ENCODE data around the gene TOM1.

Gene TOM1

DNA sequence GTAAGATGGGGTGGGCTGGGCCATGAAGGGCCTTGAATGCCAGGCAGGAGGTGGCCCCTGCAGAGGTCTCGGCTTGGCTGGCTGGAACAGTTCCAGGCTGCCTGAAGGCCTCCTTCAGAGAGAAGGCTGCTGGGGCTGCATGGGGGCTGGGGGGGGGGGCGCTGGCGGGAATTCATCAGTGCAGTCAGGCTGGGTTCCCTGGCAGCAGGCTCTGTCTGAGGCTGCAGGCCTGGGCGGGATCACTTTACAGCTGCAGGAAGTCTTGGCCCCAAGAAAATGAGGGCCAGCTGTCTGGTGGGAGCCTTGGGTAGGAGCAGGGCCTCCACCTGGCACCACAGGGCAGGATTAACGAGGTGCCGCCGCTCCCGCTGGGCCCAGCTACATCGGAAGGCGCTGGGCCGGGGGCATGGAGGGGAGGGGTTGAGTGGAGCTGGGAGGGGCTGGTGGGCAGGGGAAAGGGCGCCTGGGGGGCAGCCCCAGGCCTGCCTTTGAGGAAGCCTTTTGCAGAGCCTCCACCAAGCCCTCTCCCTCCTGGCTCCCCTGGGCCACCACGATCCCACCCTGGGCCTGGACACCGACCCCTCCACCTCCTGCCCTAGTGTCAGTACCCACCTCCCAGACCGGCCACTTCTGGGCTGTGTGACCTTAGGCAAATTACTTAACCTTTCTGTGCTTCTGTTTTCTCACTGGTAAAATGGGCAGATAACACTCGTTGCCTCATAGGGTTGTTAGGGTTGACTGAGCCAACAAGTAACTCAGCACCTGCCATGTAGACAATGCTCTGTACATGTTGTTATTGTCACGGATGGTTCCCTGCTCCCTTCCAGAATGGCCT, 50.2 kb downstream of the TOM1 start:
- no peak for DNase-seq
- TF ChIP-seq, protein P1, sequence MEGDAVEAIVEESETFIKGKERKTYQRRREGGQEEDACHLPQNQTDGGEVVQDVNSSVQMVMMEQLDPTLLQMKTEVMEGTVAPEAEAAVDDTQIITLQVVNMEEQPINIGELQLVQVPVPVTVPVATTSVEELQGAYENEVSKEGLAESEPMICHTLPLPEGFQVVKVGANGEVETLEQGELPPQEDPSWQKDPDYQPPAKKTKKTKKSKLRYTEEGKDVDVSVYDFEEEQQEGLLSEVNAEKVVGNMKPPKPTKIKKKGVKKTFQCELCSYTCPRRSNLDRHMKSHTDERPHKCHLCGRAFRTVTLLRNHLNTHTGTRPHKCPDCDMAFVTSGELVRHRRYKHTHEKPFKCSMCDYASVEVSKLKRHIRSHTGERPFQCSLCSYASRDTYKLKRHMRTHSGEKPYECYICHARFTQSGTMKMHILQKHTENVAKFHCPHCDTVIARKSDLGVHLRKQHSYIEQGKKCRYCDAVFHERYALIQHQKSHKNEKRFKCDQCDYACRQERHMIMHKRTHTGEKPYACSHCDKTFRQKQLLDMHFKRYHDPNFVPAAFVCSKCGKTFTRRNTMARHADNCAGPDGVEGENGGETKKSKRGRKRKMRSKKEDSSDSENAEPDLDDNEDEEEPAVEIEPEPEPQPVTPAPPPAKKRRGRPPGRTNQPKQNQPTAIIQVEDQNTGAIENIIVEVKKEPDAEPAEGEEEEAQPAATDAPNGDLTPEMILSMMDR (IDR thresholded peaks at IDR 0.05; ENCODE audit: low read depth, low read length) = no peak
- H3K36me3 ChIP-seq = no peaks in the 10 kb centered on the region
- H3K4me3 ChIP-seq (ENCODE audit: low read depth, low read length) = no peak overlapping the region
- no peaks in the 10 kb centered on the region for H3K27me3 ChIP-seq (ENCODE audit: insufficient read depth, low read depth, severe bottlenecking)
- no peak overlapping the region; the same call in 1 of the 2 replicates for H3K27ac ChIP-seq
- H3K9me3 ChIP-seq (ENCODE audit: severe bottlenecking) = no peaks in the 10 kb centered on the region

DNA sequence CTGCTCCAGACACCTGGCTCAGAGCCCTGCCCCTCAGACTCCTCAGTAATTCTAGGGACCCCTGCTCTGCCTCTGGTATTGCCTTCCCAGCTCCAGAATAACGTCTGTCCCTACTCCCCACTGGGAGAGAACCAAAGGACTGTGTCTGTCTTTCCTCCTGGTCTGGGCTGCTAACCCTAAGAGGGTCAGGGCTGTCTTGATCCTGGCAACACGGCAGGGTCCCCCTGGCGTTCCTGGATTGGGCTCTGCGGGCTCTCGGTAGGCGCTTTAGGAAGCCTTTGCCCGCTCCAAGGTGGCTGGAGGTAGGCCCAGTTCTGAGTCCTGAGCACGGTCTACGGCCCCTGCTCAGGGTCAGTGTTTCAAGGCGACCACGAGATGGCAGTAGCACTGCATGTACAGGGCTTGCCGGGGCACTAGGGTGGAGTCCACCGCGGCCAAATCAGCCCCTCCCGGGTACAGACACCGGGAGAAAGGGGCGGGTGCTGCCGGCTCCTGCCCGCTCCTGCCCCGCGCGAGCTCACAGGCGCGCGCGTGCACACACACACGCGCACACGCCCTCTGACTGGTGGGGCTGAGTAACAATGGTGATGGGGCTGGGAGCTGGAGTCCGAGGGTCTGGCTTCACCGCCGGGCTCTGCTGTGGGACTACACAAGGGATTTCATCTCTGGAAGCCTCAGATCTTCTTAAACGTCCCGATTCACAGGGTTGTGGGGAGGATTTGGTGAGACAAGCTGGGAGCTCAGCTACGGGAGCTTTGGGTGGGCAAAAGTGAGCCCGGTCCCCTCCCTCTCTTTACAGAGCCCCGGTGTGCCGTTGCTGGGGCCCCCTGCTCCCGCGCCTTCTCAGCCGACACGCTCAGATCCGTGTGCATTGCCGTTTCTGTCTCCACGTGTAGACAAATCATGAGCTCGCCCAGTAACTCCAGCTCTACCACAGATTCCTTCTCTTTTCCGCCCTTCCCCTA, 51.1 kb downstream of the TOM1 start:
- DNase-seq = peak; percentile 94
- Histone ChIP-seq H3K9me3 (ENCODE audit: severe bottlenecking) (no peaks in the 10 kb centered on the region), H3K36me3 (no peaks in the 10 kb centered on the region), H3K27ac (peak overlapping the region; percentile 72), H3K27me3 (ENCODE audit: insufficient read depth, low read depth, severe bottlenecking) (no peaks in the 10 kb centered on the region), H3K4me3 (ENCODE audit: low read depth, low read length) (peak overlapping the region; percentile 59)
- TF ChIP-seq, protein P1 (IDR thresholded peaks at IDR 0.05; ENCODE audit: low read depth, low read length) = peak; percentile 83

DNA sequence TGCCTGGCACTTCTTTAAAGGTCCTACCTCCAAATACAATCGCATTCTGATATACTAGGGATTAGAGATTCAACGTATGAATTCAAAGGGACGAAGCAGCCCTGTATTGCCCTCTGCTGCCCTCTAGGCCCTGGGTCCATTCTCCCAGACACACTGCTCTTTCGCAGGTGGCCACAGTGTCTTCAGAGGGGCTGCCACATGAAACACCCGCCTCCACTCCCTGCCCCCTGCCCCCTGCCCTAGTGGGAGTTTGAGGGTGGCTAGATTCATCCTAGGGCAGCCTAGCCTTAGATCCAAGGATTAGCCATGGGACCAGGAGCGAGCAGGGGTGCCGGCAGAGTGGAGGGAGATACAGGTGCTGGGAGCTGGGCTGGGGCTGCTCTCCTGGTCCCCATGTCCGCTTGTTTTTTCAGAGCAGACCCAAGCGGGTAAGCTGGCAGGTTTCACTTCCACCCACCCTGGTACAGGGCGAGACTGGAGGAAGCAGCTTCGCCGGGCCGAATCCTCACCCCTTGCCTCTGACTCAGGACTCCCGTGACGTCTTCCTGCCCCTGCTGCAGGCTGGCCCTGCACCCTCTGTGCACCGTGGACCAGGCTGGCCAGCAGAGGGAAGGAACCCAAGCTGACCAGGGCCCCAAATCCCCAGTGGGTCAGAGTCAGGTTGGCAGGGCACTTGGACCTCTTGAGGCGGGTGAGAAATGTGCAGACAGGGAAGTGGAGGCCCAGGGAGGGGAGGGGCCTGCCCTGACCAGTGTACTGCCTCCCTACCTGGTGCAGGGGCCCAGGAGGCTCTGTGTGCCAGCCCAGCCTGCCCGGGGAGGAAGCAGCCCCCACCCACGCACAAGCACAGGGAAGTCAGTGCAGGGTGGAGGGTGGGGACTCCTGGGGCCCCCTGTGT, 52.8 kb downstream of the TOM1 start:
- DNase-seq = peak; percentile 64
- H3K4me3 ChIP-seq (ENCODE audit: low read depth, low read length) = no peak overlapping the region
- H3K27ac ChIP-seq = peak overlapping the region; percentile 5; the same call in 1 of the 2 replicates
- no peaks in the 10 kb centered on the region for H3K9me3 ChIP-seq (ENCODE audit: severe bottlenecking)
- H3K27me3 ChIP-seq (ENCODE audit: insufficient read depth, low read depth, severe bottlenecking) = no peaks in the 10 kb centered on the region
- TF ChIP-seq, protein P1 (IDR thresholded peaks at IDR 0.05; ENCODE audit: low read depth, low read length) = peak; percentile 67
- no peaks in the 10 kb centered on the region for H3K36me3 ChIP-seq

DNA sequence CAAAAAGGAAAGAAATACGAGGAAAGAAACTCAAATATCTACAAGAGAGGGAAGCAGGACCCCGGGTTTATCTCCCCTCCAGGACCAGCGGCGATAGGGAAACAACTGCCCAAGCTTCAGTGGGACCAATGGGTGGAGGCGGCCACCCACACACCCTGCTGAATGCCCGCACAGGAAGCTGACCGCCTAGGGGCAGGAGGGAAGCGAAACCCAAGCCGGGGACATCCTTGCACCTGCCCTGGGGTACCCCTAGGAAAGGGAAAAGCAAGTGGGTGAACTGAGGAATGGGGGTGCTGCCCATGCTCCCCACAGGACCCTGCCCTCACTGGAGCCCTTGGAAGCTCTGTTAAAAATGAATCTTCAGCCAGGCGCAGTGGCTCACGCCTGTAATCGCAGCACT, 53.6 kb downstream of the TOM1 start:
- Histone ChIP-seq H3K36me3 (no peaks in the 10 kb centered on the region), H3K27me3 (ENCODE audit: insufficient read depth, low read depth, severe bottlenecking) (no peaks in the 10 kb centered on the region), H3K27ac (no peak overlapping the region; the same call in 1 of the 2 replicates), H3K9me3 (ENCODE audit: severe bottlenecking) (no peaks in the 10 kb centered on the region), H3K4me3 (ENCODE audit: low read depth, low read length) (no peak overlapping the region)
- no peak for DNase-seq
- TF ChIP-seq, protein P1 (IDR thresholded peaks at IDR 0.05; ENCODE audit: low read depth, low read length) = no peak

DNA sequence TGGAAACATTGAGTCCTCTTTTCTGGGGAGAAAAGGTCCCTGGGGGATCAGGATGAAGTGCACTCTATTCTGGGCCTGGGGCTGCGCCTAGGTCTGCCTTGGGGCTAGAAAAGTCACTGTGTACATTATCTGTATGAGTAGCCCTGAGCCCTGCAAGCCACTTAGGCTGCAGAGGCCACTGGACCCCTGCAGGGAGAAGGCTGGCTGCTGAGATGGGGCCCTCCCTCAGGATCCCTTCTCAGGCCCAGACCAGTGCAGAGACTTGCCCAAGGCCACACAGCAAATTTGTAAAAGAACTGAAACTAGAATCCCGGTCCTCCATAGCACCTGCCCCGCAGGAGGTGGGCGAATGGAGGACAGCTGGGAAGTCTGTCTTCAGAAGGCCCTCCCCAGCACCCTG, 54.4 kb downstream of the TOM1 start:
- Histone ChIP-seq H3K4me3 (ENCODE audit: low read depth, low read length) (no peak overlapping the region), H3K9me3 (ENCODE audit: severe bottlenecking) (no peaks in the 10 kb centered on the region), H3K27me3 (ENCODE audit: insufficient read depth, low read depth, severe bottlenecking) (no peaks in the 10 kb centered on the region), H3K36me3 (no peaks in the 10 kb centered on the region), H3K27ac (no peak overlapping the region)
- TF ChIP-seq, protein P1 (IDR thresholded peaks at IDR 0.05; ENCODE audit: low read depth, low read length) = no peak
- no peak for DNase-seq
